GM12878 (cell line): ENCODE results near the gene RNF126. TPM values are rescaled to one million over a fixed set of nuclear protein-coding genes. Genes with fewer than 3 reads are reported as not detected.

Experiments
- ASH2L ChIP-seq: fragments of 300-600, 200-600 bp; sonication (generic); IDR thresholded peaks from 2 replicates; pipeline ENCODE4 v1.6.1; 2017; ENCODE audit warnings: low read depth, mild to moderate bottlenecking, borderline replicate concordance
- CEBPB ChIP-seq, 2 experiments: fragments of 150-350 bp in 1 of 2; IDR thresholded peaks; 2 replicates each; pipeline ENCODE4 v1.6.1; 2012 to 2014; ENCODE audit warnings: low read depth in 2 of 2, low read length in 2 of 2, borderline replicate concordance in 1 of 2, inconsistent platforms in 1 of 2
- CREB1 ChIP-seq: IDR thresholded peaks from 2 replicates; pipeline ENCODE4 v1.6.1; 2012; ENCODE audit warnings: low read depth, mild to moderate bottlenecking, inconsistent platforms
- EGR1 ChIP-seq, 2 experiments: IDR thresholded peaks; 1 replicate in 1 of 2; 2 replicates in 1 of 2; pipeline ENCODE4 v1.6.1; 2011 to 2012; ENCODE audit warnings: low read depth in 2 of 2, low read length in 2 of 2, borderline replicate concordance in 1 of 2, mild to moderate bottlenecking in 1 of 2, moderate library complexity in 1 of 2
- EP300 ChIP-seq, 2 experiments: fragments of 150-350 bp in 1 of 2; IDR thresholded peaks; 2 replicates each; pipeline ENCODE4 v1.6.1; 2011 to 2012; ENCODE audit warnings: low read depth in 2 of 2, low read length in 2 of 2, borderline replicate concordance in 1 of 2, improper control_type of control experiment in 1 of 2, inconsistent platforms in 1 of 2; ENCODE audit not compliant: control insufficient read depth in 1 of 2
- FOS ChIP-seq: IDR thresholded peaks from 3 replicates; pipeline ENCODE4 v1.6.1; 2011; ENCODE audit warnings: borderline replicate concordance; ENCODE audit not compliant: insufficient read length; ENCODE audit errors: extremely low read depth
- GABPA ChIP-seq: IDR thresholded peaks from 2 replicates; pipeline ENCODE4 v1.6.1; 2014; ENCODE audit warnings: antibody characterized with exemption, low read depth, mild to moderate bottlenecking, inconsistent platforms
- GATAD2B ChIP-seq: fragments of 450-650 bp; conservative IDR thresholded peaks from 2 replicates; pipeline ENCODE4 v1.6.1; 2017; ENCODE audit warnings: low read depth, mild to moderate bottlenecking, moderate library complexity
- HCFC1 ChIP-seq: fragments of 150-350 bp; IDR thresholded peaks from 2 replicates; pipeline ENCODE4 v1.6.1; 2014; ENCODE audit warnings: low read length
- HDGF ChIP-seq: fragments of 450-650 bp; IDR thresholded peaks from 2 replicates; pipeline ENCODE4 v1.6.1; 2016; ENCODE audit warnings: antibody characterized with exemption
- IKZF1 ChIP-seq: fragments of 450-650 bp; conservative IDR thresholded peaks from 2 replicates; pipeline ENCODE4 v1.6.1; 2017; ENCODE audit warnings: antibody characterized with exemption, mild to moderate bottlenecking
- MTA2 ChIP-seq: fragments of 450-650 bp; IDR thresholded peaks from 2 replicates; pipeline ENCODE4 v1.6.1; 2016; ENCODE audit warnings: low read depth, mild to moderate bottlenecking, moderate library complexity
- NFIC ChIP-seq: IDR thresholded peaks from 2 replicates; pipeline ENCODE4 v1.6.1; 2012; ENCODE audit warnings: low read depth, mild to moderate bottlenecking, inconsistent platforms, low read length, moderate library complexity
- NR2C2 ChIP-seq: IDR thresholded peaks from 2 replicates; pipeline ENCODE4 v1.6.1; 2011; ENCODE audit warnings: borderline replicate concordance, low read depth; ENCODE audit not compliant: control insufficient read depth, insufficient read length
- PAX8 ChIP-seq: fragments of 450-650 bp; IDR thresholded peaks from 2 replicates; pipeline ENCODE4 v1.6.1; 2017; ENCODE audit warnings: mild to moderate bottlenecking, moderate library complexity
- RAD21 ChIP-seq: IDR thresholded peaks from 2 replicates; pipeline ENCODE4 v1.6.1; 2011; ENCODE audit warnings: mild to moderate bottlenecking, low read depth, low read length, moderate library complexity; ENCODE audit not compliant: insufficient read depth
- RAD51 ChIP-seq: fragments of 450-650 bp; IDR thresholded peaks from 2 replicates; pipeline ENCODE4 v1.6.1; 2016; ENCODE audit warnings: moderate library complexity, mild to moderate bottlenecking, inconsistent platforms
- RELA ChIP-seq: fragments of 450-650 bp; IDR thresholded peaks from 2 replicates; pipeline ENCODE4 v1.8.0; 2014; ENCODE audit warnings: borderline replicate concordance; ENCODE audit not compliant: partially characterized antibody
- RUNX3 ChIP-seq: IDR thresholded peaks from 2 replicates; pipeline ENCODE4 v1.6.1; 2012; ENCODE audit warnings: low read length, inconsistent platforms
- SMAD1 ChIP-seq: fragments of 450-650 bp; IDR thresholded peaks from 2 replicates; pipeline ENCODE4 v1.6.1; 2018; ENCODE audit warnings: mild to moderate bottlenecking, low read depth; ENCODE audit not compliant: partially characterized antibody
- SMAD5 ChIP-seq: IDR thresholded peaks from 2 replicates; pipeline ENCODE4 v1.6.1; 2016; ENCODE audit warnings: antibody characterized with exemption, low read depth
- SMARCA5 ChIP-seq: fragments of 450-650 bp; IDR thresholded peaks from 2 replicates; pipeline ENCODE4 v1.6.1; 2017; ENCODE audit warnings: mild to moderate bottlenecking
- SMC3 ChIP-seq: IDR thresholded peaks from 2 replicates; pipeline ENCODE4 v1.6.1; 2011; ENCODE audit warnings: low read length, improper control_type of control experiment, borderline replicate concordance
- TARDBP ChIP-seq: IDR thresholded peaks from 2 replicates; pipeline ENCODE4 v1.6.1; 2016; ENCODE audit warnings: borderline replicate concordance
- ZNF207 ChIP-seq: fragments of 450-650 bp; IDR thresholded peaks from 2 replicates; pipeline ENCODE4 v1.6.1; 2014; ENCODE audit warnings: antibody characterized with exemption, mild to moderate bottlenecking, borderline replicate concordance
- ZNF384 ChIP-seq: IDR thresholded peaks from 2 replicates; pipeline ENCODE4 v1.6.1; 2012; ENCODE audit warnings: low read depth, mild to moderate bottlenecking, low read length, improper control_type of control experiment, borderline replicate concordance
- ZSCAN29 ChIP-seq: fragments of 450-650 bp; IDR thresholded peaks from 2 replicates; pipeline ENCODE4 v1.6.1; 2017; ENCODE audit warnings: mild to moderate bottlenecking, moderate library complexity
- polyA plus RNA-seq, 11 experiments: library from polyadenylated mRNA; depleted of rRNA in 4 of 11; unstranded in 6 of 11; stranded (reverse) in 5 of 11; fragments of >200 nt; fragmentation: Nextera tagmentation in 4 of 11; fragmentation: Illumina TruSeq in 1 of 11; extraction: Ambion mirVana in 4 of 11; extraction: Trizol in 1 of 11; gene quantifications; 1 replicate in 1 of 11; 2 replicates in 10 of 11; pipeline versions ENCODE4 v1.2.1 to v1.2.3, GENCODE V29; 2011 to 2016; ENCODE audit warnings: inconsistent platforms in 2 of 11, missing spikeins in 2 of 11, low read depth in 1 of 11
- total RNA-seq, 4 experiments: library from RNA; depleted of rRNA in 3 of 4; stranded (reverse); fragments of >200 nt in 3 of 4; fragmentation: Illumina TruSeq in 1 of 4; extraction: Trizol in 1 of 4; gene quantifications; 2 replicates each; pipeline versions ENCODE4 v1.2.1 to v1.2.3, GENCODE V29; 2013 to 2021
- TF ChIP-seq, protein P1 (sequence below): fragments of 450-650 bp; IDR thresholded peaks from 2 replicates; pipeline ENCODE4 v1.6.1; 2017; ENCODE audit warnings: mild to moderate bottlenecking, moderate library complexity
- TF ChIP-seq, protein P2 (sequence below): IDR thresholded peaks from 2 replicates; pipeline ENCODE4 v1.6.1; 2011; ENCODE audit warnings: low read depth, low read length, improper control_type of control experiment, borderline replicate concordance

RNF126 gene
- total and polyA plus RNA-seq, 10 of the 15 experiments (the other 5 are each of a cell fraction or from before 2014, with no cell fraction given) = 0.45 to 100 (median 50.6) TPM

DNA sequence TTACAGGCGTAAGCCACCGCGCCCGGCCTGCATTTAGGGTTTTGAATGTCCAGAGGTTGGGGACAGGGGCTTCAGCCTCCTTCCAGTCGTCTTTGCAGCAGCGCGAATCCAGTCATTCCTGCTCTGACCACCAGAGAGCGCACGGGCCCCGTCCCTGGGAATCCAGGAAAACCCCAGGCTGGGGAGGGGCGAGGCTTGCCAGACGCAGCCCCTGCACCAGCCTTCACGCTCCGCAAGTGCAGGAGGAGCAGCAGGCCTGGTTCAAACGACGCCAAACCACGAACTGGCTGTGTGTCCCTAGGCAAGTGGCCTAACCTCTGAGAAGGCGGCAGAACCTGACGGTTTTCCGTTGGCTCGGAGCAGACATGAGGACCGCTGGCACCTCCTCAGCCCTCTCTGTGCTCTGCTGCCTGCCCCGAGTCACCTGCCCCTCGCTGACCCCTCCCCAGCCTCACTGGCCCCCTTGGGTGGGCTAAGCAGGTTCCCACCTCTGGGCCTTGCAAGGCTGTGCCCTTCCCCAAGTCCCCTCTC, 2.0 kb upstream of the RNF126 start (continued):
- TF ChIP-seq, protein P1, sequence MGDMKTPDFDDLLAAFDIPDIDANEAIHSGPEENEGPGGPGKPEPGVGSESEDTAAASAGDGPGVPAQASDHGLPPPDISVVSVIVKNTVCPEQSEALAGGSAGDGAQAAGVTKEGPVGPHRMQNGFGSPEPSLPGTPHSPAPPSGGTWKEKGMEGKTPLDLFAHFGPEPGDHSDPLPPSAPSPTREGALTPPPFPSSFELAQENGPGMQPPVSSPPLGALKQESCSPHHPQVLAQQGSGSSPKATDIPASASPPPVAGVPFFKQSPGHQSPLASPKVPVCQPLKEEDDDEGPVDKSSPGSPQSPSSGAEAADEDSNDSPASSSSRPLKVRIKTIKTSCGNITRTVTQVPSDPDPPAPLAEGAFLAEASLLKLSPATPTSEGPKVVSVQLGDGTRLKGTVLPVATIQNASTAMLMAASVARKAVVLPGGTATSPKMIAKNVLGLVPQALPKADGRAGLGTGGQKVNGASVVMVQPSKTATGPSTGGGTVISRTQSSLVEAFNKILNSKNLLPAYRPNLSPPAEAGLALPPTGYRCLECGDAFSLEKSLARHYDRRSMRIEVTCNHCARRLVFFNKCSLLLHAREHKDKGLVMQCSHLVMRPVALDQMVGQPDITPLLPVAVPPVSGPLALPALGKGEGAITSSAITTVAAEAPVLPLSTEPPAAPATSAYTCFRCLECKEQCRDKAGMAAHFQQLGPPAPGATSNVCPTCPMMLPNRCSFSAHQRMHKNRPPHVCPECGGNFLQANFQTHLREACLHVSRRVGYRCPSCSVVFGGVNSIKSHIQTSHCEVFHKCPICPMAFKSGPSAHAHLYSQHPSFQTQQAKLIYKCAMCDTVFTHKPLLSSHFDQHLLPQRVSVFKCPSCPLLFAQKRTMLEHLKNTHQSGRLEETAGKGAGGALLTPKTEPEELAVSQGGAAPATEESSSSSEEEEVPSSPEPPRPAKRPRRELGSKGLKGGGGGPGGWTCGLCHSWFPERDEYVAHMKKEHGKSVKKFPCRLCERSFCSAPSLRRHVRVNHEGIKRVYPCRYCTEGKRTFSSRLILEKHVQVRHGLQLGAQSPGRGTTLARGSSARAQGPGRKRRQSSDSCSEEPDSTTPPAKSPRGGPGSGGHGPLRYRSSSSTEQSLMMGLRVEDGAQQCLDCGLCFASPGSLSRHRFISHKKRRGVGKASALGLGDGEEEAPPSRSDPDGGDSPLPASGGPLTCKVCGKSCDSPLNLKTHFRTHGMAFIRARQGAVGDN = peak; percentile 94
- no peak for TF ChIP-seq CEBPB (IDR thresholded peaks at IDR 0.05; ENCODE audit: borderline replicate concordance in 1 of 2, low read depth in 2 of 2, low read length in 2 of 2)
- peak; percentile 95 for TF ChIP-seq SMC3
- peak; percentile 82 for TF ChIP-seq IKZF1
- TF ChIP-seq EP300 (IDR thresholded peaks at IDR 0.05; ENCODE audit: borderline replicate concordance in 1 of 2, control insufficient read depth in 1 of 2, low read depth in 2 of 2, low read length in 2 of 2) = no peak
- no peak for TF ChIP-seq SMAD5
- TF ChIP-seq RAD51 = no peak
- 0 out of 2 replicates have a peak, but pooled peaks have one; percentile 19 for TF ChIP-seq RUNX3
- peak; percentile 95 for TF ChIP-seq RELA
- no peak for TF ChIP-seq CREB1
- peak; percentile 96 for TF ChIP-seq RAD21
- no peak for TF ChIP-seq EGR1 (IDR thresholded peaks at IDR 0.05; ENCODE audit: borderline replicate concordance in 1 of 2, low read depth in 2 of 2, low read length in 2 of 2)
- TF ChIP-seq MTA2 = peak; percentile 33; the same call in 1 of the 2 replicates
- TF ChIP-seq, protein P2, sequence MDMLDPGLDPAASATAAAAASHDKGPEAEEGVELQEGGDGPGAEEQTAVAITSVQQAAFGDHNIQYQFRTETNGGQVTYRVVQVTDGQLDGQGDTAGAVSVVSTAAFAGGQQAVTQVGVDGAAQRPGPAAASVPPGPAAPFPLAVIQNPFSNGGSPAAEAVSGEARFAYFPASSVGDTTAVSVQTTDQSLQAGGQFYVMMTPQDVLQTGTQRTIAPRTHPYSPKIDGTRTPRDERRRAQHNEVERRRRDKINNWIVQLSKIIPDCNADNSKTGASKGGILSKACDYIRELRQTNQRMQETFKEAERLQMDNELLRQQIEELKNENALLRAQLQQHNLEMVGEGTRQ = no peak
- TF ChIP-seq NR2C2 = no peak
- no peak for TF ChIP-seq ASH2L
- no peak for TF ChIP-seq ZNF384
- TF ChIP-seq PAX8 = no peak
- TF ChIP-seq FOS = no peak
- TF ChIP-seq HCFC1 = no peak
- peak; percentile 80 for TF ChIP-seq GATAD2B
- no peak for TF ChIP-seq SMAD1
- no peak for TF ChIP-seq ZSCAN29
- peak; percentile 70; the same call in 1 of the 2 replicates for TF ChIP-seq ZNF207
- TF ChIP-seq SMARCA5 = peak; percentile 80; the same call in 1 of the 2 replicates
- no peak for TF ChIP-seq GABPA
- TF ChIP-seq HDGF = no peak
- no peak for TF ChIP-seq TARDBP
- no peak for TF ChIP-seq NFIC
